T-helper 2 cell treated with Interferon-gamma antibody and Interleukin-4, amounts not matched to agents 100 ng/mL and 5 ng/mL, for 36 hours (primary cell): ENCODE results near the gene RNF213. TPM values are rescaled to one million over a fixed set of nuclear protein-coding genes. Genes with fewer than 3 reads are reported as not detected.
"Not testable (repeated sequence)": the region's sequence is repeated elsewhere in the genome, so short reads cannot be mapped to it uniquely, and the experiment has no call there.

Experiments used
- intact Hi-C: fragments of 100-400 bp; cut with micrococcal nuclease; formaldehyde crosslinking; loops from one replicate; pipeline ENCODE4 v1.15.1; 2023
- total RNA-seq: library from RNA; stranded (reverse); gene quantifications from 2 replicates; pipeline ENCODE4 v1.2.3, GENCODE V29; 2022

Gene RNF213
- total RNA-seq, 1 donor from 2014 or later, result 605 TPM

DNA sequence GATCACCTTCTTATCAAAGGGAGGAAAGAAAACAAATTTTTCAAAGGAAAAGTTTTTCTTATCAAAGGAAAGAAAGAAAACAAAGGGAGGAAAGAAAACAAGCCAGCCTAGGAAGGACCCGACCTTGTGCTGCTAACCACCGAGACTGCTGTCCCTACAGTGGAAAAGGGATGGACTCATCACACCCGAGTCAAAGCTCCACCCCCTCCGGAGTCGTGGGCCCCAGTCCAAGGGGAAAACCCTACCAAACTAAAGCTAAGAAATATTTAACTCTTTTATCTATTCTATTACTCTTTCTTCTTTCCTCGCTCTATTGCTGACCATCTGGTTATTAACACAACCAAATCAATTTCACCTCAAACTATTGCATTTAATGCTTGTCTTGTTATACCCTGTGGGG lies 148.2 kb downstream of the RNF213 start:
- intact Hi-C loops, result no loop called here

DNA sequence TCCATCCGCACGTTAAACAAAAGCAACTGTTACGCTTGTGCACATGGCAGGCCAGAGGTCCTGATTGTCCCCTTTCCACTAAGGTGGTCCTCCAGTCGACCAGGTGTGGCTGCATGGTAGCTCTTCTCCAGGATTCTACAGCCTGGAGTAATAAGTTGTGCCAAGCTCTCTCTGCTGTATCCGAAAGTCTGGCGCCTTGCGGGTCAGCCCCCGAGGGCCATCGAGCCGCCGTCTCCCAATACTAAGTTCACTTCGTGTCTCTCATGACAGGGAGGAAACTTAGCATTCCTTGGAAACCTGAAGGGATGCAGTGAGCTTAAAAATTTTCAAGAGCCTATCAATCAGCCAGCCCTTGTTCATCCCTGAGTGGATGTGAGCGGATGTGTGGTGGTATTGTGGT lies 149.0 kb downstream of the RNF213 start:
- intact Hi-C loops, result no loop called here

- intact Hi-C loops, result not testable (repeated sequence)
Measured at GRCh38 chr17:80410441-80411087, 149.9 kb downstream of the RNF213 start.

DNA sequence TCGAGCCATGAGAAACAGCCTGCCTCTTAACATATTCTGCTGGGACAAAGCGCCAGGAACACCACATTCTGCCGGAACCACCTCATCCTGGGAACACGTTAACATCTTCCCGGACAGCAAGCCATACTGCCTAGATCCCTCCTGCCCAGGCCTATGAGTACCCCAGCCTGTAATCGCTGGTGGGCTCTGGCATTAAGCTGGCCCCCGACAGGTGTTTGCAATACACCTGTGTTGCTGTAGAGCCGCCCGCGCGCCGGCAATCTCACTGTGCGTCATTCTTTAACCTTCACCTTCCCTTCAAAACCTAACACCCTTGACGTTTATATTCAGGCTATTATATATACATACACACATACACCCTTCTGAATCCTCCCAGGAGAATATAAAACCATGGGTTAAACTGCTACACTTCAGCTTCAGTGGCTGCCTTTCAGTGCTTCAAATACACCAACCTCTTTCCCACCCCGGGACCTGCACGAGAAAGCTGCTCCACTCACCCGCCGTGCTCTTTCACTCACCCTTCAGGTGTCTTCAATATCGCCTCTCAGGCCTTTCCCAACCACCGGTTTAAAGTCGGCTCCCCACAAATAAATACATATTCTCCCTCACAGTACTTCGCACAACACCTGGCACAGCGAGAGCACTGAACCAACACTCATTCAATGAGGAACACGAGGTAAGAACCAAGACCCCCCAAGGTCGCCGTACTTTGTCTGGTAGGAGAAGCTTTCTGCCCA lies 153.3 kb downstream of the RNF213 start:
- intact Hi-C loops, result no loop called here

GRCh38 chr17:80414508-80414802 lies 153.8 kb downstream of the RNF213 start:
- intact Hi-C loops, result no loop called here

DNA sequence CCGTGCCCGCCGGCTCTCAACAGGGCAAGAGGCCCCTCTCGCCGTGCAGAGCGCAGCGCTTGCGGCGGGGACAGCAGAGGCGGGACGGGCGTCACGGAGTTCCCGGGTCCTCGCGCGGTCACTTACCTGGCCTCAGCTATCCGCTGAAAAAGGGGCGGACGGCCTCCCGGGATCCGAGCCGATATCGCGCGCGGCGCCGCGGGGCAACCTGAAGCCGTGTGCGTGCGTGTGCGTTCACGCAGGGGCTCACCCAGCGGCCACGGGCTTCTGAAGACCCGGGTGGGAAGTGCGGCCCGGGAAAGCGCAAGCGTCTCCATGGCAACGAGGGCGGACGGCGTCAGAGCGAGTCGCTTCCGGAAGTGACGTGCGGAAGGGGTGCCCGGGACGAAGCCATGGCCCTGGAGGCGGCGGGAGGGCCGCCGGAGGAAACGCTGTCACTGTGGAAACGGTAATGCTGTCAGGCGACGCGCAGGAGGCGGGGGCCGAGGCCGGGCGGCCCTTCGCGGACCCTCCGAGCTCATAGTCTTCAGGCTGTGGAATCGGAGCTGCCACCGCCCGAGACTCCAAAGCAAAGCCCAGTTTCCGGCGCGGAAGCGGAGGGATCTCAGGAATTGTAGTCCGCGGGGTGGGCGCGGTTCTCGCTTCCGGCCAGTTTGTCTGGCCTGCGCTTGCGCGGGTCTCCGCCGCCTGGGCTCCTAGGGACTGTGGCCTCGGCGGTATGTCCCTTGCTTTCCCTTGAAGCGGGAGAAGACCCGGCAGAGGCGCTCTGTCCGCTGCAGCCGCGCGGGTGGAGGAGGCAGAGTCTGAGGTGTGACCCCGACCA lies 154.4 kb downstream of the RNF213 start, which contains the start of gene ENDOV:
Gene ENDOV, plus strand, starts transcription at position 365 of the 823 bp plus-strand sequence. Its CDS starts 28 bp downstream, at position 393.
- intact Hi-C loops, result loop anchor here (1.0 kb wide), 2 partner anchors 40 to 268 kb away; partner anchors contain the start of gene EIF4A3

DNA sequence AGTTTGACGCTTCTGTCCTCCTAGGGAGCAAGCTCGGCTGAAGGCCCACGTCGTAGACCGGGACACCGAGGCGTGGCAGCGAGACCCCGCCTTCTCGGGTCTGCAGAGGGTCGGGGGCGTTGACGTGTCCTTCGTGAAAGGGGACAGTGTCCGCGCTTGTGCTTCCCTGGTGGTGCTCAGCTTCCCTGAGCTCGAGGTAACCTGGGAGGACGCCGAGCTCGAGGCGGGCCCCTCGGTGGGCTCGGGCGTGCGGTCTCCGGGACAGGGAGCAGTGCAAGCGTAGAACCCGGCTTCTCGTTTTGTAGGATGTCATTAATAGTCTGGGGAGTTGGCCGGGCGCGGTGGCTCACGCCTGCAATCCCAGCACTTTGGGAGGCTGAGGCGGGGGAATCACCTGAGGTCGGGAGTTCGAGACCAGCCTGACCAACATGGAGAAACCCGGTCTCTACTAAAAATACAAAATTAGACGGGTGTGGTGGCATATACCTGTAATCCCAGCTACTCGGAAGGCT lies 155.0 kb downstream of the RNF213 start:
- intact Hi-C loops, result loop anchor here (1.0 kb wide), 2 partner anchors 40 to 268 kb away; partner anchors contain the start of gene EIF4A3

GRCh38 chr17:80416260-80416939 lies 155.7 kb downstream of the RNF213 start:
- intact Hi-C loops, result no loop called here

DNA sequence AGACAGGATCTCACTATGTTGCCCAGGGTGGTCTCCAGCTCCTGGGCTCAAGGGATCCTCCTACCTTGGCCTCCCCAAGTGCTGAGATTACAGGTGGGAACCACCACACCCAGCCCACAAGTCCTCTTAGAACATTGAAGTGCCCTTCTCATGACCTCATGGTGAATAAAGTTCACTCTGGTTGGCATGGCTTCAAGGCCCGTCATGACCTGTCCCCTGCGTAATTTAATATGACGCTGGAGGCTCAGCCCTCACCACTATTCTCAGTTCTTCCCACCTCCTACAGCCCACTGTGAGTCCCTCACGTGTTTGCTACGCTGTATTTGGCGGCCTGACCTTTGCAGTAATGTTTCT lies 156.3 kb downstream of the RNF213 start:
- intact Hi-C loops, result no loop called here

DNA sequence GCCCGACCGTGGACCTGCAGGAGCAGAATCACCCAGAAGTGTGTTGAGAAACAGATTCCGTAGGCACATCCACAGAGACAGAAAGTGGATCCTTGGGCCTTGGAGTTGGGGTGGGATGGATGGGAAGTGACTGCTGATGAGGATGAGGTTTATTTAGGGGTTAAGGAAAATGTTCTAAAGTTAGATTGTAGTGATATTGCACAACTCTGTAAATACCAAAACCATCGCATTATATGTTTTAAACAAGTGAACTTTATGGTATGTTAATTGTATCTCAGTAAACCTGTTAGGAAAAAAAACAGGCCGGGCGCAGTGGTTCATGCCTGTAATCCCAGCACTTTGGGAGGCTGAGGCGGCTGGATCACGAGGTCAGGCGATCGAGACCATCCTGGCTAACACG lies 157.9 kb downstream of the RNF213 start:
- intact Hi-C loops, result no loop called here

DNA sequence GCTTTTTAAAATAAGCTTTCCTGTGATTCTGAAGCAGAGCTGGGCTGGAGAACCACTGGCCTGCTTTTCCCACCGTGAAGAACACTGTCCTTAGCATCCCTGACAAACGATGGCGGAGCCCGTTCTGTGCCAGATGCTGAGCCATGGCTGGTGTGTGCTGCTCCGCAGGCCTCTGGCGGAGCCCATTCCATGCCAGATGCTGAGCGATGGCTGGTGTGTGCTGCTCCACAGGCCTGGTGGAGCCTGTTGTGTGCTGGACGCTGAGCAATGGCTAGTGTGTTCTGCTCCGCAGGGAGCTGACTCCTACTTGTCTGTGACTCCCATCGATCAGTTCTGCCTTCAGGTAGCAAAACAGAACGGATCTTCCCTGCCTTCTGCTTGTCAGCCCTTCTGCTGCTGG lies 158.6 kb downstream of the RNF213 start:
- intact Hi-C loops, result no loop called here

- intact Hi-C loops, result loop anchor here (10.0 kb wide), 1 partner anchor 153 kb away; no protein-coding TSS in a partner anchor
Measured at GRCh38 chr17:80421381-80422090, 160.9 kb downstream of the RNF213 start.

DNA sequence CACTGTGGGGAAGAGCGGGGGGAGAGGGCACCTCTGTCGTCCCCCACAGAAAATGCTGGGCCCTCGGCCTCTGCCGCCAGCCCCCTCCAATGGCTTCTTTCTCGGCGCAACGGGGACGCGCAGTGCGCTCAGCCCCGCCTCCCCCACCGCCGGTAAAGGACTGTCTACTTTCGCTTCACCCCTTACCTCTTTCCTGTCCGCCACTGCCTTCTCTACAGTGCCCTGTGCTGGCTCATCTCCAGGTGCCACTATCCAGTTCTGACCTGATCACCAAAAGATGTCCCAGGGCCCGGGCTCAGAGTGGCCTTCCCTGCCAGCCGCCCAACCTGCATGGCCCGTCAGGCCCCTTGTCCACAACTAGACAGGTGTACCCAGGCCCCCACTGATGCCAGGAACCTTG lies 161.6 kb downstream of the RNF213 start:
- intact Hi-C loops, result loop anchor here (10.0 kb wide), 1 partner anchor 153 kb away; no protein-coding TSS in a partner anchor

DNA sequence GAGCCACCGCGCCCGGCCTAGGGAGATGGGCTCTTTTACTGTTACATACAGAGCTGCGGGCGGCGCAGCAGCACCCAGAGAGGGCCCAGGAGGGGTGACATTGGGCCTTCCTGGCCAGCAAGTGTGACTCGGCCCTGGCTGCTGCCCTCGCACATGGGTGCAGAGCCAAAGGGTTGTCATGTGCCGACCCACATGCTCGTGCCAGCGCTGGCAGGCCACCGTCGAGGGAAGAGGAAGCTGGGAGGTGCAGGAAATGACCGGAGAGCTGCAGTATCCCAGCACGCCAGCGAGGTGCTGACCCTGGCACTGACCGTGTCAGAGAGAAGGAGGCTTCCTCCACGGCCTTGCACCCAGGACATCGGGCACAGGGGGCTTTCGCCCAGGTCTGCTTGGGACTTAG lies 162.3 kb downstream of the RNF213 start:
- intact Hi-C loops, result loop anchor here (10.0 kb wide), 1 partner anchor 152 kb away; no protein-coding TSS in a partner anchor

DNA sequence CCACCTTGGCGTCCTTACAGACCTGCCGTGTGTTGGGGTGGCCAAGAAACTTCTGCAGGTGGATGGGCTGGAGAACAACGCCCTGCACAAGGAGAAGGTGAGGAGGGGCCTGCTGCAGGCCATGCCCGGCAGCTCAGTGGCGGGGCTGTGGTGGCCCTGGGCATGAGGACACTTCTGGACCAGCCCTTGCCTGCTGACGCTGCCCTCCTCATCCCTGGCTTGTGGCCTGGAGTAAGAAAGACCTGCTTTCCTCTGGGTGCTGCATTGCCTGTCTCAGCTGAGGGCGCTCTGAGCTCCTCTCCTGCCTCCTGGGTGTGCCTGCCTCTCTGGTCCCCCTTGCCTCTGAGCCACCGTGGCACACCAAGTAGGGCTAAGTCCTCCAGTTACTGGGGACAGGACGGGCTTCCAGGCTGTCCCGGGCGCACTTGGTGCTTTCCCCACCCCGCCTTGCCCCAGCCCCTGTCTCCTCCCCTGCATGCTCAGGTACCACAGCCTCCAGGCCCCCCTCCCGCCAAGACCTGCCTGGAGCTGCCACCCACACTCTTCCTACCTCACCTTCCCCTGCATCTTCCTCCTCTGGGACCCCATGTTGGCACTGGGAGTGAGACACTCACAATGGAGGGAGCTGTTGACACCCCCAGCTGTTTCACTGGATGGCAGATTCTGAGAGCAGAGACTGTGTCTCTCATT lies 163.0 kb downstream of the RNF213 start:
- intact Hi-C loops, result loop anchor here (10.0 kb wide), 1 partner anchor 151 kb away; no protein-coding TSS in a partner anchor

DNA sequence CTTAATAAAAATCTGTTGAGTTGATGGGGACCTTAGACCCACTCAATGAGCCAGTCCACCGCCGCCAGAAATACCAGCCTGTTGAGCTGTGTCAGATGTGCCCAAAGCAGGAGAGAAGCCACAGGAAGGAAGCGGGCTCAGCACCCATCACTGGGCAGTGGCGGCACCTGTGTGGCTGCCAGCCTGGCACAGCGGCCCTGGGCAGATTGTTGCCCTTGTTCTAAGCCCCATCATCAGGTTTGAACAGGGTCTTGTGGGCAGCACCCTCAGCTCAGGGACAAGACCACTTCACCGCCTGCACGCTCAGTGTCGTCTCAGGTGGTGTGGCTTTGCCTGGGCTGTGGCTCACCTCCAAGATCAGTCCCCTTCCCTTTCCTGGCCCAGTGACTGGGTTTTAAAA lies 163.6 kb downstream of the RNF213 start:
- intact Hi-C loops, result loop anchor here (10.0 kb wide), 1 partner anchor 151 kb away; no protein-coding TSS in a partner anchor

GRCh38 chr17:80424878-80425765 lies 164.5 kb downstream of the RNF213 start:
- intact Hi-C loops, result loop anchor here (10.0 kb wide), 1 partner anchor 150 kb away; no protein-coding TSS in a partner anchor

DNA sequence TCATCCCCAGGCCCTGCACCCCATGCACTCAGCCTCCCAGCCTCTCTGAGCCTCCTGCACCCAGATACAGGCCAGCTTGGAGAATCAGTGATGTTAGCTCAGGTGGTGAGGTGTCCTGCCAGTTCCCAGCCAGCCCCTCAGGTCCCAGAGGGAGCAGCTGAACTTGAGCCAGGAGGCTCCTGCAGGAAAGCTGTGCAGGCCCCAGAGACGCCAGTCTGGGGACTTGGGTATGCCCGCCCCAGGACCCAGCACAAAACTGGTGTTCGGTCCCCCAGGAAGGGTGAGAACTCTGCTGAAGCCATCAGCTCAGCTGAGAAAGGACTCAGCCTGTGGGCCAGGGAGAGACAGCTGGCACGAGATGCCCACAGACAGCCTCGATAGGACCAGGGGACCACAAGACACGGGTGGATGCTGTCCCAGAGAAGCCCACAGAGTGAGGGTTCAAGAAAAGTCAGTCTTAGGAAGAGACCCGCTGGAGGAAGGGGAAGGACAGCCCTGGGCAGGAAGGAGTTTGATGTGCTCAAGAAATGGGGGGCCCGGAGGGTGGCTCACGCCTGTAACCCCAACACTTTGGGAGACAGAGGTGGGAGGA lies 165.3 kb downstream of the RNF213 start:
- intact Hi-C loops, result loop anchor here (10.0 kb wide), 1 partner anchor 149 kb away; no protein-coding TSS in a partner anchor
